ENCODE data around the gene PLD4.

Gene PLD4

GRCh38 chr14:104924421-104925213 lies at the start of gene PLD4:
PLD4 (plus strand) TSS chr14:104924879; CDS start chr14:104927141, 2,262 bp downstream.
- Histone ChIP-seq H3K4me1 (ENCODE audit: control insufficient read depth, insufficient read depth, low read length) (no peaks in the 10 kb centered on the region), H3K27me3 (replicated peaks; ENCODE audit: control insufficient read depth, insufficient read depth, low read length) (peaks cover 10% of the 10 kb centered on the region), H3K4me3 (ENCODE audit: low read length) (no peak within 1 kb of the TSS), H3K36me3 (ENCODE audit: control insufficient read depth, insufficient read depth, low read length, severe bottlenecking) (no peaks in the 10 kb centered on the region), H3K9me3 (ENCODE audit: control insufficient read depth, low read length) (peaks cover 7% of the 10 kb centered on the region), H3K9ac (ENCODE audit: low read length) (no peak within 1 kb of the TSS)
- no peak for DNase-seq (ENCODE audit: low read depth)

- Histone ChIP-seq H3K4me1 (ENCODE audit: control insufficient read depth, insufficient read depth, low read length) (peaks cover 15% of the 10 kb centered on the region), H3K4me3 (ENCODE audit: low read length) (no peak overlapping the region), H3K36me3 (ENCODE audit: control insufficient read depth, insufficient read depth, low read length, severe bottlenecking) (peaks cover 15% of the 10 kb centered on the region), H3K27me3 (replicated peaks; ENCODE audit: control insufficient read depth, insufficient read depth, low read length) (no peaks in the 10 kb centered on the region), H3K9ac (ENCODE audit: low read length) (no peak overlapping the region), H3K9me3 (ENCODE audit: control insufficient read depth, low read length) (no peaks in the 10 kb centered on the region)
- no peak for DNase-seq (ENCODE audit: low read depth)
These were observed 49.3 kb upstream of the PLD4 start for GRCh38 chr14:104875412-104875751.

DNA sequence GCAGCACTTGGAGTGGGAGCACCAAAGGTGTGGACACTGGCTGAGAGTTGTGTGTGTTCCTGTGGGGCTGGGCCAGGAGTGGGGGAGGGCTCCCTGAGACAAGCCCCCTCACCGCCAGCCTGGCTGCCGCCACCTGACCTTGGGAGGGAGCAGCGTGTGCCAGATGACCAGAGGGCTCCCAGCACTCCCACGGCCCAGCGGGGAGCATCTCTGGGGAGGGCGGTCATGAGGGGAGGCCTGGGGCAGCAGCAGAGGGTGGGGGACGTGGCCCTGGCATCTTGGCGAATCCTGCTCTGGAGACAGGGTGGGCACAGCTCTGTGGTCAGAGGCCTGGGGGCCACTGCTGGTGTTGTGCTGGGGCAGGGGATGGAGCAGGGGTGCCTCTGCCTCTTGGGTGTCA lies 48.9 kb upstream of the PLD4 start:
- H3K9me3 ChIP-seq (ENCODE audit: control insufficient read depth, low read length) = no peaks in the 10 kb centered on the region
- H3K9ac ChIP-seq (ENCODE audit: low read length) = no peak overlapping the region
- no peaks in the 10 kb centered on the region for H3K27me3 ChIP-seq (replicated peaks; ENCODE audit: control insufficient read depth, insufficient read depth, low read length)
- no peak overlapping the region for H3K4me3 ChIP-seq (ENCODE audit: low read length)
- DNase-seq (ENCODE audit: low read depth) = no peak
- peaks cover 15% of the 10 kb centered on the region for H3K4me1 ChIP-seq (ENCODE audit: control insufficient read depth, insufficient read depth, low read length)
- peaks cover 19% of the 10 kb centered on the region for H3K36me3 ChIP-seq (ENCODE audit: control insufficient read depth, insufficient read depth, low read length, severe bottlenecking)

GRCh38 chr14:104876251-104876699 lies 48.4 kb upstream of the PLD4 start:
- Histone ChIP-seq H3K4me3 (ENCODE audit: low read length) (no peak overlapping the region), H3K27me3 (replicated peaks; ENCODE audit: control insufficient read depth, insufficient read depth, low read length) (no peaks in the 10 kb centered on the region), H3K9me3 (ENCODE audit: control insufficient read depth, low read length) (no peaks in the 10 kb centered on the region), H3K9ac (ENCODE audit: low read length) (no peak overlapping the region), H3K4me1 (ENCODE audit: control insufficient read depth, insufficient read depth, low read length) (peaks cover 15% of the 10 kb centered on the region), H3K36me3 (ENCODE audit: control insufficient read depth, insufficient read depth, low read length, severe bottlenecking) (peaks cover 24% of the 10 kb centered on the region)
- peak; percentile 64 for DNase-seq (ENCODE audit: low read depth)

DNA sequence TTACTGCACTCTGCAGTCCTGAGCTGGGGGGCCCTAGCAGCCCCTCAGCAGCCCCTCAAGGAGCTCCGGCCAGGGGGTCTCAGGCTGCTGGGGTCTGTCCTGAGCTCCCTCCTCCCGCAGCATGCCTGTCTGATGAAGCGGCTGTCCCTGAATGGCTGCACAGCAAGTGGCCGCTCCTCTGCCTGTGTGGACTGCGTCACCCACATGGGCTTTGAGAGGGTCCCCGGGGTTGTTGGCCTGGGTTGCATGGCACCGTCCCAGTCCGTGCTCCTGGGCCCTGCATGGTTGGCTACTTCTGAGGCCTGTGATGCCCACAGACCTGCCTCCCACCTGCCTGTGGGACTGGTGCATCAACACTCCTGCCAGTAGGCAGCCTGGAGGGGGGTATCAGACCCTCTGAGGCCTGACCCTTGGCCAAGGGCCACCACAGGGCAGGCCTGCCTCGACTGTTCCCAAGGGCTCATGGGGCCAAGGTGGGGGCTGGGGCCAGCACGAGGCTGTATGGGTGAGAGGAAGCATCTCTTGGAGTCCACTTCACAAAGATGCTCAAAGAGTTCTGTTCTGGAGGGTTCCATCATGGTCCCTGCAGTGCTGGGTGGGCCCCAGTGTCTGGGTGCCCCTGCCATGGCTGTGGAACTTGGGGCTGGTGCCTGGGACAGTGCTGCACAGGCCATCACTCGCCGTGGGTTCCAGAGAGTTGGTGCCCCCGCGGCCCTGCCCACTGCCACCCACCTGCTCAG lies 47.4 kb upstream of the PLD4 start:
- DNase-seq (ENCODE audit: low read depth) = no peak
- no peak overlapping the region for H3K9ac ChIP-seq (ENCODE audit: low read length)
- H3K4me1 ChIP-seq (ENCODE audit: control insufficient read depth, insufficient read depth, low read length) = peaks cover 11% of the 10 kb centered on the region
- H3K27me3 ChIP-seq (replicated peaks; ENCODE audit: control insufficient read depth, insufficient read depth, low read length) = no peaks in the 10 kb centered on the region
- H3K4me3 ChIP-seq (ENCODE audit: low read length) = no peak overlapping the region
- no peaks in the 10 kb centered on the region for H3K9me3 ChIP-seq (ENCODE audit: control insufficient read depth, low read length)
- peaks cover 30% of the 10 kb centered on the region for H3K36me3 ChIP-seq (ENCODE audit: control insufficient read depth, insufficient read depth, low read length, severe bottlenecking)

DNA sequence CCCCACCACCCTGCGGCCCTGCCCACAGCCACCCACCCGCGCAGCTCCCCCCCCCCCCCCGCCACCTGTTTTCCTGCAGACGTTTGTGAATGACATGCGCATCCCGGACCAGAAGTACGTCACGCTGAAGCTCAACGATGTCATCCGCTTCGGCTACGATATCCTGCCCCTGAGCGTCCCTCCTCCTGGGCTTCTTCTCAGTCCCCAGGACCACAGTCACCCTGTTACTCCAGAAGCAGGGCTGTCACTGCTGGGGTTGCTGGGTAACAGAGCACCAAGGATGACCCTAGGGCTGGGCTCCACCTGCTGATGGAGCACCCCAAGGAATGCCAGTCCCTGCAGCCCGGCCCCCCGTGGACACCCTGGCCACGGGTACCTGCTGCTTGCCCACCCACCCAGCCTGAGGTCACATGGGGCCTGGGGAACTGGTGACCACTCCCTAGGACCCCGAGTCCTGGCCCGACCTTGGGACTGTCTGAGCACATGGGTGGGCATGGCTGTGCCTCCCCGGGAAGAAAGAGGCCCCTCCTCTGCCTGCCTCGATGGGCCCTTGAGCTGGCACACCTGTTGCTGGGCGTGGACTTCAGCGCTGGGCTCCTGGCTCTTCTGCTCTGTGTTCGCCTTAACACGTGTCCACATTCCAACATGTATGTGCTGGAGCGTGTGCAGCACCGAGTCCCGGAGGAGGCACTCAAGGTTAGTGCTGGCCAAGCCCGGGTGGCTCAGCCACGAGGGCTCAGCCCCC lies 46.7 kb upstream of the PLD4 start:
- H3K27me3 ChIP-seq (replicated peaks; ENCODE audit: control insufficient read depth, insufficient read depth, low read length) = no peaks in the 10 kb centered on the region
- peaks cover 30% of the 10 kb centered on the region for H3K36me3 ChIP-seq (ENCODE audit: control insufficient read depth, insufficient read depth, low read length, severe bottlenecking)
- no peak overlapping the region for H3K4me3 ChIP-seq (ENCODE audit: low read length)
- peaks cover 4% of the 10 kb centered on the region for H3K4me1 ChIP-seq (ENCODE audit: control insufficient read depth, insufficient read depth, low read length)
- DNase-seq (ENCODE audit: low read depth) = no peak
- H3K9me3 ChIP-seq (ENCODE audit: control insufficient read depth, low read length) = no peaks in the 10 kb centered on the region
- no peak overlapping the region for H3K9ac ChIP-seq (ENCODE audit: low read length)

GRCh38 chr14:104878582-104878981 lies 46.1 kb upstream of the PLD4 start:
- no peaks in the 10 kb centered on the region for H3K27me3 ChIP-seq (replicated peaks; ENCODE audit: control insufficient read depth, insufficient read depth, low read length)
- no peak overlapping the region for H3K4me3 ChIP-seq (ENCODE audit: low read length)
- H3K36me3 ChIP-seq (ENCODE audit: control insufficient read depth, insufficient read depth, low read length, severe bottlenecking) = peaks cover 36% of the 10 kb centered on the region
- H3K4me1 ChIP-seq (ENCODE audit: control insufficient read depth, insufficient read depth, low read length) = no peaks in the 10 kb centered on the region
- no peaks in the 10 kb centered on the region for H3K9me3 ChIP-seq (ENCODE audit: control insufficient read depth, low read length)
- H3K9ac ChIP-seq (ENCODE audit: low read length) = no peak overlapping the region
- no peak for DNase-seq (ENCODE audit: low read depth)

DNA sequence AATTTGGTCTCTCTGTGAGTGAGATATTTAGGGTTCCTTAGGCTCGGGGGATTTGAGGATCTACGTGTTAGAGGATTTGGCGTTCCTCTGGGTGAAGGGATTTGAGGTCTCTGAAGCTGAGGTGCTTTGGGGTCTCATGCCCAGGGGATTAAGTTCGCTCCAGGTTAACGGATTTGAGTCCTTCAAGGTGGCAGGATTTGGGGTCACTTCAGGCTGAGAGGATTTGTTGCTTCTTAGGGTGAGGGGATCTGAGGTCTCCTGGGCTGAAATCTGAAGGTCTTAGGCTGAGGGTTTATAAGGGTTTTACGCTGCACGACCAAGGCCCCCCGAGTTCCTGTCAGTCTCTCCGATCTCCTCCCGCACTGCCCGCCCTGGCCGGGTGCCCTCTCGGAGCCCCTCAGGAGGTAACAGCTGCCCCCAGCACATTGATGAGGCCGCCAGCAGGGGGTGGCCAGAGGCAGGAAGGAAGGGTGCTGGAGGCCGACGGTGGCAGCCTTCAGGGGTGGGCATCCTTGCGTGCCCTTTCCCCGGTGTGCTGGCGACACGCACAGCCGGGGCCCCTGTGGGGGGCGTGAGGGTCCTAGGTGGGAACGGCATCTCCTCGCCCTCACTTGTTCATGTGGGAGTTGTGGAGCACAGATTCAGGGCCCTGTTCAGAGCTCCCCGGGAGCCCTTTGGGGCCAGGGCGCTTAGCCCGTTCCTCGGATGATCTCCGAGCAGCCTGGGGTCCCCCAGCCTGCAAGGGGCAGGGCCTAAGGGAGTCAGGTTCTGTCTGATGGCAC lies 45.3 kb upstream of the PLD4 start:
- H3K27me3 ChIP-seq (replicated peaks; ENCODE audit: control insufficient read depth, insufficient read depth, low read length) = no peaks in the 10 kb centered on the region
- no peaks in the 10 kb centered on the region for H3K4me1 ChIP-seq (ENCODE audit: control insufficient read depth, insufficient read depth, low read length)
- DNase-seq (ENCODE audit: low read depth) = no peak
- H3K4me3 ChIP-seq (ENCODE audit: low read length) = no peak overlapping the region
- H3K9me3 ChIP-seq (ENCODE audit: control insufficient read depth, low read length) = no peaks in the 10 kb centered on the region
- H3K36me3 ChIP-seq (ENCODE audit: control insufficient read depth, insufficient read depth, low read length, severe bottlenecking) = peaks cover 40% of the 10 kb centered on the region
- no peak overlapping the region for H3K9ac ChIP-seq (ENCODE audit: low read length)

DNA sequence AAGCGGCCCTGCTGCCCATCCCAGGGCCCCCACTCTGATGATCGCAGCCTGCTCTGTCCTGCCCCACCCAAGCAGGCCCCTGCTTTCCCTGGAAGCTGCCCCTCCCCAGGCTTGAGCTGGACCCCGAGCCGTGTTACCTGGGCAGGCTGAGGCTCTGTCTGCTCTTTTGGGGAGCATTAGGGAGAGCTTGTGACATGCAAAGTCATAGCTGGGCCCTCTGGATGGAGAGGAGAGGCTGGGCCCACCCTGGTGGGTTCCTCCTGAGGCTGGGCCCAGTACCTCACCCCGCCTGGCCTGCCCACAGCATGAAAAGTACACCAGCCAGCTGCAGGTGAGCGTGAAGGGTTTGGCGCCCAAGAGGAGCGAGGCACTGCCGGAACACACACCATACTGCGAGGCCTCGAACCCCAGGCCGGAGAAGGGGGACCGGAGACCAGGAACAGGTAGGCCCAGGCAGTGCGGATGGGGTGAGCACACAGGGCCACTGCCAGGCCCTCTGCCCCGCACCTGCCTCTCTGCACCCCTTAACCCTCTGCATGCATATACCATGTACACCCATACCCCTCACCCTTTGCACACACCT lies 44.6 kb upstream of the PLD4 start:
- Histone ChIP-seq H3K9me3 (ENCODE audit: control insufficient read depth, low read length) (no peaks in the 10 kb centered on the region), H3K4me3 (ENCODE audit: low read length) (no peak overlapping the region), H3K36me3 (ENCODE audit: control insufficient read depth, insufficient read depth, low read length, severe bottlenecking) (peaks cover 41% of the 10 kb centered on the region), H3K4me1 (ENCODE audit: control insufficient read depth, insufficient read depth, low read length) (no peaks in the 10 kb centered on the region), H3K9ac (ENCODE audit: low read length) (no peak overlapping the region), H3K27me3 (replicated peaks; ENCODE audit: control insufficient read depth, insufficient read depth, low read length) (no peaks in the 10 kb centered on the region)
- DNase-seq (ENCODE audit: low read depth) = no peak

DNA sequence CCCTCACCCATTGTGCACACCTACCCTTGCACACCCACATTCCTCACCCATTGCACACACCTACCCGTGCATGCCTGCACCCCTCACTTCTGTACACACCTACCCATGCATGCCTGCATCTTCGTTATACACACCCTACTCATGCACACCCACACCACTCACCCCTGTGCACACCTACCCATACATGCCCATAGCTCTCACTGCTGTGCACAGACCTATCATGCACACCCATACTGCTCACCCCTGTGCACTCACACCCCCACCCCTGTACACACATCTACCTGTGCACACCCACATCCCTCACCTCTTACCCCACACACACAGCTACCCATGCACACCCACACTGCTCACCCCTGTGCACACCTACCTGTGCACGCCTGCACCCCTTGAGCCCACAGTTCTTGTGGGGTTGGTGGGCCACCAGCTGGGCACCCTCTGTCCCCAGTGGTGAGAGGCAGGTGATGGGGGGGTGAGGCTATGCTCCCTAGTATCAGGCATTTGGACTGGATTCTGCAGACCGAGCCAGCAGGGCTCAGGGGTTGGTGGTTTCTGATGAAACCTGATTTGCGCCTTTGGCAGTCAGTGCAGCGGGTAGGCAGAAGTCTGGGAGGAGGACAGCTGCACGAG lies 44.0 kb upstream of the PLD4 start:
- Histone ChIP-seq H3K36me3 (ENCODE audit: control insufficient read depth, insufficient read depth, low read length, severe bottlenecking) (peaks cover 44% of the 10 kb centered on the region), H3K9me3 (ENCODE audit: control insufficient read depth, low read length) (no peaks in the 10 kb centered on the region), H3K9ac (ENCODE audit: low read length) (no peak overlapping the region), H3K4me1 (ENCODE audit: control insufficient read depth, insufficient read depth, low read length) (no peaks in the 10 kb centered on the region), H3K4me3 (ENCODE audit: low read length) (no peak overlapping the region), H3K27me3 (replicated peaks; ENCODE audit: control insufficient read depth, insufficient read depth, low read length) (no peaks in the 10 kb centered on the region)
- no peak for DNase-seq (ENCODE audit: low read depth)
